GM19240 (cell line): Measurements from ENCODE around the gene CA4.

Experiments used
- DNase-seq: peaks from one replicate; pipeline ENCODE4 v3.0.0; 2011; ENCODE audit warnings: low spot score; ENCODE audit not compliant: insufficient read length

CA4 gene

GRCh38 chr17:60129164-60129563 lies 20.6 kb upstream of the CA4 start:
- no peak for DNase-seq

- no peak for DNase-seq
Observed at GRCh38 chr17:60130466-60130865, 19.3 kb upstream of the CA4 start.

GRCh38 chr17:60134396-60135150 lies 15.2 kb upstream of the CA4 start:
- no peak for DNase-seq

- peak; percentile 94 for DNase-seq
Observed at GRCh38 chr17:60135151-60135950, 14.4 kb upstream of the CA4 start.

GRCh38 chr17:60135951-60136666 lies 13.7 kb upstream of the CA4 start:
- DNase-seq: no peak

GRCh38 chr17:60137731-60138130 lies 12.0 kb upstream of the CA4 start:
- DNase-seq: no peak

GRCh38 chr17:60138769-60139437 lies 10.9 kb upstream of the CA4 start:
- DNase-seq: no peak

- no peak for DNase-seq
Observed at GRCh38 chr17:60139438-60140285, 10.1 kb upstream of the CA4 start.

- no peak for DNase-seq
Observed at GRCh38 chr17:60141111-60142018, 8.4 kb upstream of the CA4 start.

- peak; percentile 63 for DNase-seq
Observed at GRCh38 chr17:60142872-60143499, 6.8 kb upstream of the CA4 start.

GRCh38 chr17:60145006-60145935 lies 4.5 kb upstream of the CA4 start:
- DNase-seq: no peak

GRCh38 chr17:60146206-60146605 lies 3.6 kb upstream of the CA4 start:
- DNase-seq: no peak

- DNase-seq: no peak
Observed at GRCh38 chr17:60147553-60148223, 2.1 kb upstream of the CA4 start.

GRCh38 chr17:60148373-60148772 lies 1.4 kb upstream of the CA4 start:
- DNase-seq: no peak

- no peak for DNase-seq
Observed at GRCh38 chr17:60151355-60151754, 1.6 kb downstream of the CA4 start.

- no peak for DNase-seq
Observed at GRCh38 chr17:60153606-60154390, 4.0 kb downstream of the CA4 start.
